Kidney epithelial cell (primary cell): Measurements from ENCODE around the gene KRT14. TPM values are rescaled to one million over a fixed set of nuclear protein-coding genes. Genes with fewer than 3 reads are reported as not detected.
A peak's percentile ranks its signal among the peaks of the same experiment; 100 is the strongest.

ENCODE experiments used
- DNase-seq: peaks from one replicate; pipeline ENCODE4 v3.0.0-alpha.2; 2010; ENCODE audit warnings: low read depth
- H3K27me3 ChIP-seq: 2 replicates; pipeline ENCODE4 v1.6.0; 2011; ENCODE audit warnings: low read length; ENCODE audit not compliant: control insufficient read depth, insufficient read depth
- H3K36me3 ChIP-seq: 2 replicates; pipeline ENCODE4 v1.5.1; 2011; ENCODE audit warnings: low read length; ENCODE audit not compliant: control insufficient read depth, insufficient read depth
- H3K4me3 ChIP-seq: 2 replicates; pipeline ENCODE4 v1.5.1; 2011; ENCODE audit warnings: low read depth, mild to moderate bottlenecking, control low read depth, low read length
- total RNA-seq: library from RNA; depleted of rRNA; stranded (reverse); fragments of >200 nt; gene quantifications from 2 replicates; pipeline ENCODE4 v1.2.3, GENCODE V29; 2015
- TF ChIP-seq, protein P1 (sequence below): IDR thresholded peaks from 2 replicates; pipeline ENCODE4 v1.5.1; 2011; ENCODE audit warnings: mild to moderate bottlenecking, moderate library complexity, low read length, control low read depth, inconsistent platforms; ENCODE audit not compliant: insufficient read depth, poor library complexity, severe bottlenecking

The KRT14 gene
- total RNA-seq, 1 donor from 2014 or later, result not detected

DNA sequence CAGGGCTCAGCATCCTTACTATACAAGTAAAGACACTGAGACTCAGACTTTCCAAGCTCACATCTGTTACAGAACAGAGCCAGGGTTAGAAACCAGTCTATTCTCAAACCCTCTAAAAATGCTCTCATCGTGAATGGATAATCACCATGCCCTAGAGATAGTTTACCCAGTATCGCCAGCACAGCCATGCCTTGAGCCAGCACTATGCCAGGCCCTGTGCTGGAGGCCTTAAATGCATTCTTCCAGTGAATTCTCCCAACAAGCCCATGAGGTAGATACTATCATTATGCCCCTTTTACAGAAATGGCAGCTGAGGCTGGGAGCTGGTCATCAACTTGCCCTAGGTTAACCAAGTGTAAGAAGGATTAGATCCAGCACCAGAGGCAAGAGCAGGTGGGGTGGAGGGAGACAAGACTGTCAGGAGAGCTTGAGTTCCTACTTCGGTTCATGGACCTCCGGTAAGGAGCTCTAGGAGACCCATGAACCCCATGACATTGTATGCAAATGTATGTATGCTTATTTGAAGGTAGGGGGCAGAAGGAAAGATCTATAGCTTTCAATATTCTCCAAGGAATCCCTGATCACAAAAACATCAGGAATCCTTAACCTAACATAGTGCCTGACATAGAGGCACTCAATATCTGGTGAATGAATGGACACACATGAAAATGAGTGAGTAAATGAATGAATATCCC is 5.2 kb downstream of the KRT14 start:
- no peak for DNase-seq
- Histone ChIP-seq H3K27me3 (peaks cover 7% of the 10 kb centered on the region), H3K36me3 (no peaks in the 10 kb centered on the region), H3K4me3 (no peak overlapping the region)
- TF ChIP-seq, protein P1, sequence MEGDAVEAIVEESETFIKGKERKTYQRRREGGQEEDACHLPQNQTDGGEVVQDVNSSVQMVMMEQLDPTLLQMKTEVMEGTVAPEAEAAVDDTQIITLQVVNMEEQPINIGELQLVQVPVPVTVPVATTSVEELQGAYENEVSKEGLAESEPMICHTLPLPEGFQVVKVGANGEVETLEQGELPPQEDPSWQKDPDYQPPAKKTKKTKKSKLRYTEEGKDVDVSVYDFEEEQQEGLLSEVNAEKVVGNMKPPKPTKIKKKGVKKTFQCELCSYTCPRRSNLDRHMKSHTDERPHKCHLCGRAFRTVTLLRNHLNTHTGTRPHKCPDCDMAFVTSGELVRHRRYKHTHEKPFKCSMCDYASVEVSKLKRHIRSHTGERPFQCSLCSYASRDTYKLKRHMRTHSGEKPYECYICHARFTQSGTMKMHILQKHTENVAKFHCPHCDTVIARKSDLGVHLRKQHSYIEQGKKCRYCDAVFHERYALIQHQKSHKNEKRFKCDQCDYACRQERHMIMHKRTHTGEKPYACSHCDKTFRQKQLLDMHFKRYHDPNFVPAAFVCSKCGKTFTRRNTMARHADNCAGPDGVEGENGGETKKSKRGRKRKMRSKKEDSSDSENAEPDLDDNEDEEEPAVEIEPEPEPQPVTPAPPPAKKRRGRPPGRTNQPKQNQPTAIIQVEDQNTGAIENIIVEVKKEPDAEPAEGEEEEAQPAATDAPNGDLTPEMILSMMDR, result no peak

- TF ChIP-seq, protein P1, result no peak
- H3K27me3 ChIP-seq, result peaks cover 7% of the 10 kb centered on the region
- no peak for DNase-seq
- H3K36me3 ChIP-seq, result no peaks in the 10 kb centered on the region
- no peak overlapping the region for H3K4me3 ChIP-seq
Measured at GRCh38 chr17:41580687-41581365, 5.9 kb downstream of the KRT14 start.

- Histone ChIP-seq H3K27me3 (peaks cover 5% of the 10 kb centered on the region), H3K36me3 (no peaks in the 10 kb centered on the region), H3K4me3 (no peak overlapping the region)
- TF ChIP-seq, protein P1, result no peak
- DNase-seq, result no peak
Measured at GRCh38 chr17:41580244-41580575, 6.5 kb downstream of the KRT14 start.

GRCh38 chr17:41579484-41580243 is 7.0 kb downstream of the KRT14 start:
- TF ChIP-seq, protein P1, result peak; percentile 93
- Histone ChIP-seq H3K36me3 (no peaks in the 10 kb centered on the region), H3K27me3 (peaks cover 6% of the 10 kb centered on the region), H3K4me3 (no peak overlapping the region)
- DNase-seq, result peak; percentile 43

DNA sequence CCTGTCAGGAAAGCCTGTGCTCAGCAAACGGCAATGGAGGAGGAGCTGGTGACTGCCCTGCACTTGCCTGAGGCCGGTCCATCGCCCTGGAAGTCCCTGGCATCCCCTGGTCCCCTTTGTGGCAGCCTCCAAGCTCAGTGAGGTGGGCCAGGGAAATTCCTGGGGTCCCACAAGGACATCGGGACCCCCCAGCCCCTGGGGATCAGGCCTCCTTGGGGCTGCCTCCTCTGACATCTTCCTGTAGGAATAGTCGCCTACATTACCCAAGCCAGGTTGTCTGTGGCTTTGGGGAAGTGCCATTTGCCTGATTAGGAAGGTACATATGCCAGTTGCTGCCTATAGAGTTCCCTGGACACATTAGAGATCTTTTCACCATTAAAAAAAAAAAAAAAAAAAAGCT is 7.7 kb downstream of the KRT14 start:
- no peak for DNase-seq
- H3K4me3 ChIP-seq, result no peak overlapping the region
- H3K27me3 ChIP-seq, result peaks cover 6% of the 10 kb centered on the region
- H3K36me3 ChIP-seq, result no peaks in the 10 kb centered on the region
- TF ChIP-seq, protein P1, result no peak
